Spleen (tissue), 7 donors: ENCODE results near the gene CYP4F12.

Experiments used
- CTCF ChIP-seq, 11 experiments: fragments of 200-600 bp in 7 of 11; fragments of 450-650 bp in 4 of 11; sonication (generic) in 4 of 11; IDR thresholded peaks in 8 of 11; conservative IDR thresholded peaks in 3 of 11; 1 replicate in 7 of 11; 2 replicates in 4 of 11; pipeline versions ENCODE4 v1.4.0 to v1.8.0; 2016 to 2021; ENCODE audit warnings: antibody characterized with exemption in 11 of 11, inconsistent platforms in 4 of 11, mild to moderate bottlenecking in 1 of 11
- POLR2A ChIP-seq, 3 donors: fragments of 450-650 bp; IDR thresholded peaks; one replicate each; pipeline ENCODE4 v1.5.1; 2017; ENCODE audit warnings: antibody characterized with exemption in 3 of 3, mild to moderate bottlenecking in 1 of 3
- POLR2AphosphoS5 ChIP-seq, 3 donors: sonication (generic); formaldehyde crosslinking; IDR thresholded peaks; one replicate each; pipeline ENCODE4 v1.5.1; 2017; ENCODE audit warnings: antibody characterized with exemption in 3 of 3
- donor health status: DM: no; HTN: no; CAD: no; lungs with moderate emphysema.
- donor health status: DM: no; HTN: no; CAD: no.
- donor health status: DM: no; HTN: no; CAD: no.

DNA sequence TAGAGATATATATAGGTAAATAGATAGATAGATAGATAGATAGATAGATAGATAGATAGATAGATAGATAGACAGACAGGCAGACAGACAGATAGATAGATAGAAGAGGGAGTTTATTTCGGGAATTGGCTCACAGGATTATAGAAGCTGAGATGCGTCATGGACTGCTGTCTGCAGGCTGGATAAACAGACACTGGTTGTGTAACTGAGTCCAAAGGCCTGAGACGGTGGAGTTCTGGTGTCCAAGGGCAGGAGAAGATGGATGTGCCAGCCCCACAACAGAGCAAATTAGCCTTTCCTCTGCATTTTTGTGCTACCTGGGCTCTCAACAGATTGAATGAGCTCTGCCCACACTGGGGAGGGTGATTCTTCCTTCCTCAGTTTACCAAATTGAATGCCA lies 29.5 kb upstream of the CYP4F12 start:
- no peak for TF ChIP-seq CTCF (IDR thresholded peaks at IDR 0.05 in 8 of 11, conservative IDR thresholded peaks at IDR 0.05 in 3 of 11)
- no peak for TF ChIP-seq POLR2AphosphoS5 (IDR thresholded peaks at IDR 0.05)
- TF ChIP-seq POLR2A (IDR thresholded peaks at IDR 0.05) = no peak
